ENCODE results near the gene MEGF10.

MEGF10 gene

GRCh38 chr5:127400539-127400938 is 109.9 kb downstream of the MEGF10 start:
- no peak for DNase-seq (ENCODE audit: low read depth, low spot score)
- no peak overlapping the region for H3K4me3 ChIP-seq (ENCODE audit: low read length)

DNA sequence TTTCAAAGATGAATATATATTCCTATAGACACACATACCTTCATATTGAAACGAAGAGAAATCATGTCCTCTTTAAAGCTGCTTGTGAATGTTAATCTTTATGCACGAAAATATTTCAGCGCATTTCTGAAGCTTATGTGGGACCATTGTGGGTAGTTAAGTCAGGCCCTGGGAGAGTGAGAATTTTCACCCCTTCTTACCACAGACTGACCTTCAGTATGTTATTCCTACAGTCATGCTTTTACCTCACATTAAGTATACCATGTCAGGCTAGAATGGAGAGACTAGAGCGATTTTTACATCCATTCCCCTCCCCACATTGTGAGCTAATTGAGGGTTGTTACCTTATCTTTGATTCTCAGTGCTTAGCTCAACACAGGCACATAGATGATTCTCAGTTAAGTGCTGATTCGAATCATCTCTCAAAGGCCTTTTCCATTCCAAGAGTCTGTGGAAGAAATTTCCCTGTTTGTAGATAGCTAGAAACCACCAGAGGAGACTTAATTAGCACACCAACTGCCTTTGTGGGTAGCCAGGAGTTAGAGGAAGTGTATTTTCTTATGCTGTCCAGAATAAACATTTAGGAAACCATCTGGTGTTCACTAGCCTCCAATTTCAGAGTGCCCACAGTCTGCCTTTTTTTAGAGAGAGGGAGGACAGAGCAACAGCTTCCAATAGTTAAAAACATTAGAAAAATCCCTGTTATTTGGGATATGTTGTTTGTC is 110.5 kb downstream of the MEGF10 start:
- no peak overlapping the region for H3K4me3 ChIP-seq (ENCODE audit: low read length)
- DNase-seq (ENCODE audit: low read depth, low spot score) = no peak

- DNase-seq (ENCODE audit: low read depth, low spot score) = no peak
- H3K4me3 ChIP-seq (ENCODE audit: low read length) = no peak overlapping the region
These were observed 111.8 kb downstream of the MEGF10 start for GRCh38 chr5:127402361-127402760.

GRCh38 chr5:127404190-127404589 is 113.6 kb downstream of the MEGF10 start:
- no peak overlapping the region for H3K4me3 ChIP-seq (ENCODE audit: low read length)
- DNase-seq (ENCODE audit: low read depth, low spot score) = no peak

DNA sequence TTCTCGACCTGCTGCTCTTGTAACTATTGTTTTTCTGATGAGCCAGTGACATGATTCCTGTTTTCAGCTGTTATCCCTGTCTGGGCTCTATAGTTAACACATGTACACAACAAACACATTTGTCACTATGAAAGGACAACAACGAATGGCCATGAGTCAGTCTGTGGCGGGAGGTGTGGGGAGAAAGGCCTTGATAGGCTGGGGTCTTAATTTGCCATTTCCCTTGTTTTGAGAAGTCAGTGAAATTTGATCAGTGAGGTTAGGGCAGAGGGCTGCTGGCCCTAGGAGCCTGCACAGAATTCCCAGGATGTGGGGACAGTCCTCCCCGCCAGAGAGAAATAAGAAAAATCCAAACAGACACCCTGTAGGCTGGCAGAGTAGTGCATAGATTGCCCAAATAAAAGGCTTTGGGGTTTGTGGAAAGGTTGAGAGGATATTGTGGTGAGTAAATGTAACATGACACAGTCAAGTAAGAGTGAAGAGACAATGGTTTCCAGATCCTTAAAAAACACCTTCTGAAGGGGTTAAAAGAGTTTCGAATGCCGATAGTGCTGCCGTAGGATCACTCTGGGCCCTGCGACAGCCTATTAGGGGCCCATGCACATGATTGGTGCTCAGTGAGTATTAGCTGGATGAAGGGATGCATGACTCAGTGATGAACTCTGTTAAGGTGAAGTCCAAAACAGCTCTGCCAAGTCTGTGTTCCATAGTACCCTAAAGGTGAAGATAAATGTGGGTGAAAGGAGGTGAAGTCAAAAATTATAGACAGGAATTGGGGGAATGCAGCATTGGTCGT is 115.9 kb downstream of the MEGF10 start:
- H3K4me3 ChIP-seq (ENCODE audit: low read length) = no peak overlapping the region
- DNase-seq (ENCODE audit: low read depth, low spot score) = no peak

DNA sequence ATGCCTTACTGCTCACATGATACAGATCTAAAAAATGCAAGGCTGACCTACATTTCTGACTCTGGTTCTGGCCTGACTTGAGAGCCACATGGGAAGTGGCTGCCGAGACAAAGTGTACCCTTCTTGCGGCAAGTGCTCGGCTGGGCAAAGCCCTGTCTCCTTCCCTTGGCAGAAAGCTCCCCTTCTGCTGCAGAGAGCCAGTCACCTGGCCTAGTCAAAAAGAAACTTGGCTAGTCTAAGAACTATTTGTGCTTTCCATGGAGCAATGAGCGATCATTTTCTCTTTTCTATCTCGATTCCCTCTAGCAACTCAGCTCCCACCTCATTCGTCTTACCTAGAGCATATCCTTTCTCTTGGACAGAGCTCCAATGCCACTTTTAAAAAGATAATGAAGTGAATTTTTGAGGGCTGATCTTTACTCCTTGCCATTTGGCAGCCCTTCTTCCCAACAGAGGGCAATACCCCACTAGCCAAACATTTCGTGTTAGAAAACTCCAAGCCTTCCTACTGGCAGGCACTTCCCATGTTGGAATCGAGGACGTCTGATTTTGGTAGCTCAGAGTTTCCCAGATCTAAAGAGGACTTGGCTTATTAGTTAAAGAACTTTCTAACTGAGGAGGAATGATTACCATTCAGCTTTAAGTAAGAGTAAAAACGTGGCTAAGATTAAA is 118.8 kb downstream of the MEGF10 start:
- no peak overlapping the region for H3K4me3 ChIP-seq (ENCODE audit: low read length)
- no peak for DNase-seq (ENCODE audit: low read depth, low spot score)

- no peak overlapping the region for H3K4me3 ChIP-seq (ENCODE audit: low read length)
- DNase-seq (ENCODE audit: low read depth, low spot score) = no peak
These were observed 119.5 kb downstream of the MEGF10 start for GRCh38 chr5:127409921-127410675.

- no peak overlapping the region for H3K4me3 ChIP-seq (ENCODE audit: low read length)
- no peak for DNase-seq (ENCODE audit: low read depth, low spot score)
These were observed 120.4 kb downstream of the MEGF10 start for GRCh38 chr5:127410959-127411358.

- H3K4me3 ChIP-seq (ENCODE audit: low read length) = no peak overlapping the region
- no peak for DNase-seq (ENCODE audit: low read depth, low spot score)
These were observed 120.8 kb downstream of the MEGF10 start for GRCh38 chr5:127411381-127411780.

DNA sequence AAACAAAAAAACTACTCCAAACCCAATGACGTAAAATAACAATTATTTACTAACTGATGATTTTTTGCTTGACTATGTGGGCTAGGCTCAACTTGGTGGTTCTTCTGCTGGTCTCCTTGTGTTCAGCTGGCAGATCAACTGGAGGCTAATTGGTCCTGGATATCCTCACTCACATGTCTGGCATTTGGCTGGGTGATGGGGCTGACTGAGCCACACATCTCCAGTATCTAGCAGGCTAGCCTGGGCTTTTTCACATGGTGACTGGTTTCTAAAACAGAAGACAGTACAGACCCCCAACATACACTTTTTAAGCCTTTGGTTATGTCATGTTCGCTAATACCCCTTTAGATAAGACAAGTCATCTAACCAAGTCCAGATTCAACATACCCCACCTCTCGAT is 122.1 kb downstream of the MEGF10 start:
- DNase-seq (ENCODE audit: low read depth, low spot score) = no peak

DNA sequence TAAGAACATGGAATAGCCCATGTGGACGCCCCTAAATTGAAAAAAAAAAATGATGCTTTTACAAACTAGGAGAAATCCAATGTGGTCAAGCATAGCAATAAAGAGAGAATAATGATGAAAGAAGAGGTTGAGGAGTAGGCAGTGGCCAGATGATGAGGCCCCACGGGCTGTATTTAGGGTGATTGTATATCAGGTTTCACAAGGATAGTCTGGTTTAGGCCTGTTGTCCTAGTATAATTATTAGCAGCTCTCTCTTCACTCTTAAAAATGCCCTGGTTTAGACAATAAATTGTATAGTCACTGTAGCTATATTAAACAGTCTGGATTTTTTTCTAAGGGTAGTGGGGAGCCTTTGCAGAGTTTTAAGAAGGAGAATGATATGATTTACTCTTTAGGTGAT is 124.4 kb downstream of the MEGF10 start:
- no peak for DNase-seq (ENCODE audit: low read depth, low spot score)
- no peak overlapping the region for H3K4me3 ChIP-seq (ENCODE audit: low read length)

More for the DNA sequence above, 122.1 kb downstream of the MEGF10 start:
- no peak overlapping the region for H3K4me3 ChIP-seq (ENCODE audit: low read length)

DNA sequence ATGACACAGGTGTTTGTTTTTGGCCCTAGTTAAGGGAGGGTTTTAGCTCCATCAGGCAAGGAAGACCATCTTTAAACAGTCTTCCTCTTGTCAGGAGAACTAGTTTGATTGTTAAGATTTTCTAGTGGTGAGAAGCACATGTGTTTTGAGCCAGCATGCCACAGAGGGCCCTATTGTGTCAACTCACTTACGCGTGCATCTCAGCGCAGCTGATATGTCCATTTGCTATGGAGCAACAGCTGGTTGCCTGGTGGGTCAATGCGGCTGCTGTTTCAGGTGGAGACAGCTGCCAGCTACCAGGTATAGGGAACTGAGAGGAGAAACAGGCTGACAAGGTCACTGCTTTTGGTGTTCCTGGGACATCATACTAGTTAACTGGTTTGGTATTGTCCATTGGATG is 126.3 kb downstream of the MEGF10 start:
- no peak for DNase-seq (ENCODE audit: low read depth, low spot score)
- H3K4me3 ChIP-seq (ENCODE audit: low read length) = no peak overlapping the region

GRCh38 chr5:127417528-127417927 is 126.9 kb downstream of the MEGF10 start:
- no peak for DNase-seq (ENCODE audit: low read depth, low spot score)
- H3K4me3 ChIP-seq (ENCODE audit: low read length) = no peak overlapping the region

DNA sequence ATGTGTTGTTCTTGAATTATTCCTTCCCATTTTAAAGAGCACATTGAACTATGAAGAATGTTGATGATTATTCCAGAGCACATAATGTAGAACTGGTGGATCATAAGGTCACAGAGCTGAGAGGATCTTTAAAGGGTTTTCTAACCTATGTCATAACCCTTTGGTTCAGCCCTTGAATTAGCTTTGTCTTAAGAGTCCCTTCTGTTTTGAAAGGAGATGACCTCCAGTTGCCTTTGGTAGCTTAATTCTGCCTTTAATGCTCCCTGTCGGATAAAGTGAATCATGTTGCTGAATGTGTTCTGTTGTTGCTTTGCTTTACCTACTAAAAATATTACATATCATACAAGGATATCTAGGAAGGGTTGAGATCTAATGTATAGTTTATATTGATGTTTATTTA is 127.8 kb downstream of the MEGF10 start:
- DNase-seq (ENCODE audit: low read depth, low spot score) = no peak
- H3K4me3 ChIP-seq (ENCODE audit: low read length) = no peak overlapping the region

DNA sequence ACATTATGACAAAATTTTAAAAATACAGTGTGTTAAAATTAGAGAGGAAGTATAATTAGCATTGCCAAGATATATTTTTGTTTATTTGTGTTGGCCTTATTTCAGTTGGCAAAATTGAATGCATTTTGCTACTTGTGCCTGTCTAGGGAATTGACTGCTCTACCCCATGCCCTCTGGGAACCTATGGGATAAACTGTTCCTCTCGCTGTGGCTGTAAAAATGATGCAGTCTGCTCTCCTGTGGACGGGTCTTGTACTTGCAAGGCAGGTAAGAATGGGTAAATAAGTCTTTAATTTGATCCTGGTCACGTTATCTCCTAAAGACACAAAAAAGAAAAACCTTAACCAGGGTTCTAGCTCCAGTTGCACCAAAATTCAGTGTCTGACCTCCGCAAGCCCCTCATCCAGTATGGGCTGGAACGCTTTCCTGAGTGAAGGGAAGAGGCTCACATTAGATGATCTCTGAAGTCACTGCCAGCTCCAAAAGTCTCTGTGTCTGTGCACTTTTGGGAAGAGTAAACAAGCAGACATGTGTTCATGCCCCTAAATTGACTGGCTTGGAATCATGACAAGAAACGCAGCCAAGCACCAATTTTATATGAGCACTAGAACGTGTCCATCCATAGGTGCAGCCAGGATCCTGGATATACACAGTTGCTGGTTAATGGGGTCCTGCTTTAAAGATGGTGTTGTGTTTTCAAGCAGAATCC is 128.5 kb downstream of the MEGF10 start:
- DNase-seq (ENCODE audit: low read depth, low spot score) = no peak
- no peak overlapping the region for H3K4me3 ChIP-seq (ENCODE audit: low read length)

- no peak for DNase-seq (ENCODE audit: low read depth, low spot score)
- H3K4me3 ChIP-seq (ENCODE audit: low read length) = no peak overlapping the region
These were observed 129.2 kb downstream of the MEGF10 start for GRCh38 chr5:127419683-127420257.

GRCh38 chr5:127420758-127421157 is 130.2 kb downstream of the MEGF10 start:
- H3K4me3 ChIP-seq (ENCODE audit: low read length) = no peak overlapping the region
- no peak for DNase-seq (ENCODE audit: low read depth, low spot score)

GRCh38 chr5:127421471-127421870 is 130.9 kb downstream of the MEGF10 start:
- DNase-seq (ENCODE audit: low read depth, low spot score) = no peak
- no peak overlapping the region for H3K4me3 ChIP-seq (ENCODE audit: low read length)
